ENCODE results near the gene IL34. TPM values are rescaled to one million over a fixed set of nuclear protein-coding genes. Genes with fewer than 3 reads are reported as not detected.

Gene IL34
- total RNA-seq, 1 experiment from 2014 or later, result not detected

DNA sequence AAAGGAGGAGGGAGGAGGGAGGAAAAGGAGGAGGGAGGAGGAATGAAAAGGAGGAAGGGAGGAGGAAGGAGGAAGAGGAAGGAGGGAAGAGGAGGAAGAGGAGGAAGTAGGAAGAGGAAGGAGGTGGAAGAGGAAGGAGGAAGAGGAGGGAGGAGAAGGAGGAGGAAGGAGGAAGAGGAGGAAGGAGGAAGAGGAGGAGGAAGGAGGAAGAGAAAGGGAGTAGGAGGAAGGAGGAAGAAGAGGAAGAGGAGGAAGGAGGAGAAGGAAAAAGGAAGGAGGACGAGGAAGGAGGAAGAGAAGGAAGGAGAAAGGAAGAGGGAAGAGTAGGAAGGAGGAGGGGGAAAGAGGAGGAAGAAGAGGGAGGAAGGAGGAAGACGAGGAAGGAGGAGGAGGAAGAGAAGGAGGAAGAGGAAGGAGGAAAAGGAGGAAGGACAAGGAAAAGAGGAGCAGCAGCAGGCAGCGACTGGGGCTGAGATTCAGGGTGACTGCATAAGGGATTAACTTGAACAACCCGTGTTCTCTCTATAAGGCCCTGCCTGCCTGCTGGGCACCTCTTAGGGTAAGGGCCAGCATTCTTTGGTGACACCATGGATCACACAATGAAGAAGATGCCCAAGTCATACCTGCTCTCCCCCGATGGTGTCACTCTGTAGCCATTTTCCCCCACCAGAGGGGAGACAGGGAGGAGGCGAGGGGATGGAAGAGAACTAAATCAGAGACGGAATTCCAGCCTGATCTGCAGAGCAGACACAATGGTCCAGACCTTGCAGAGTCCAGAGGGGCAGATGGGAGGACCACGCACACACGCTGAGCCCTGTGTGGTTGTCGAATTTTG lies 1.4 kb upstream of the IL34 start (continued):
- TF ChIP-seq, protein P1, sequence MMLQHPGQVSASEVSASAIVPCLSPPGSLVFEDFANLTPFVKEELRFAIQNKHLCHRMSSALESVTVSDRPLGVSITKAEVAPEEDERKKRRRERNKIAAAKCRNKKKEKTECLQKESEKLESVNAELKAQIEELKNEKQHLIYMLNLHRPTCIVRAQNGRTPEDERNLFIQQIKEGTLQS (IDR thresholded peaks at IDR 0.05), result no peak

DNA sequence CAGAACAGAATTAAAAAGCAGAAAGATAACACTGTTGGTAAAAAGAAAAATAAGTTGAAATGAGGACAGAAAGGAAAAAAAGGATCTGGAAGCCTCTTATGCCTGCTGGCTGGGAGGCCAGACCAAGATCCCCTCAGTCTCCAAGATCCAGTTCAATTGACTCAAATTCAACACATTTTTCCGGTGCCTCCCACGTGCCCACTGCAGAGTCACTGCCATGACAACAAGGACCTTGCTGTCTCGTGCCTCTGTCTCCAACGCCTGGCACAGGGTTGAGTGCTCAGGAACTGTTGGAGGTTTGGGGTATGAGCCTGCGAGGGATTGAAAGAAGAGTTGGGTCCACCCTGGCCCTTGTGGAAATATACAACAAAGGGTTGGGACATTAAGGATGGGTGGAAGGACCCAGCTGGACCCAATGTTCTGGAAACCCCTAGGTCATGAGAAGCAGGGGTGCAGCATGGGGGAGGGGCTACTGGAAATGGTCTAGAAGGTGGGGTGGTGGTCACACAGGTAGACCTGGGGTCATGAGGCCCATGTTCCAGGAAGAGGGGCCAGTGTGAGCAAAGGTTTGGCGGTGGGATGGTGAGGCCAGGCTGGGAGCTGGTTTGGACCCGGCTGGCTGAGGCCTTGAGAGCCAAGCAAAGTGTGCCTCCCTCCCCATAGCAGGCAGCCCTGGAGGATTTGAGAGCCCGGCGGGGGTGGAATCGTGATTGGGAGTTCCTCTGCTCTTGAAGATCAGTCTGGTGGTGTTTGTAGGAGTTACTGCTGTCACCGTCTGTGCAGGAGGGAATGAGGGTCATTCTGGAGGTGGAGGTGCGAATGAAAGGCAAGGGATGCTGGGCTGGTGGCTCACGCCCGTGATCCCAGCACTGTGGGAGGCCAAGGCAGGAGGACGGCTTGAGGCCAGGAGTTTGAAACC lies 1.3 kb downstream of the IL34 start:
- Histone ChIP-seq H2AFZ (ENCODE audit: low read depth, low read length, poor library complexity, severe bottlenecking) (no peak overlapping the region), H3K36me3 (ENCODE audit: control insufficient read depth in 1 of 2, insufficient read depth in 2 of 2, low read length in 2 of 2) (no peaks in the 10 kb centered on the region), H3K9me2 (ENCODE audit: insufficient read depth) (no peaks in the 10 kb centered on the region), H3K27me3 (ENCODE audit: insufficient read depth, low read length) (no peaks in the 10 kb centered on the region), H3K27ac (ENCODE audit: low read depth, low read length) (no peak overlapping the region), H3K79me2 (ENCODE audit: insufficient read depth, low read length) (no peaks in the 10 kb centered on the region), H3K9me3 (ENCODE audit: control insufficient read depth in 1 of 2, insufficient read depth in 1 of 2, low read depth in 1 of 2, low read length in 2 of 2) (no peaks in the 10 kb centered on the region), H3K9ac (ENCODE audit: low read length) (no peak overlapping the region), H4K20me1 (ENCODE audit: insufficient read depth) (no peaks in the 10 kb centered on the region), H3K4me1 (ENCODE audit: control insufficient read depth in 1 of 2, insufficient read depth in 2 of 2, low read length in 2 of 2) (no peaks in the 10 kb centered on the region), H3K4me2 (ENCODE audit: low read length) (no peak overlapping the region), H3K4me3 (replicated peaks in 1 of 2; ENCODE audit: low read depth in 1 of 2, low read length in 2 of 2) (no peak overlapping the region)
- intact Hi-C loops (cut with micrococcal nuclease), result no loop called here
- DNase-seq (ENCODE audit: low read depth, low spot score) (no peak), ATAC-seq (no peak)
- TF ChIP-seq MAX (IDR thresholded peaks at IDR 0.05) (no peak), YY1 (IDR thresholded peaks at IDR 0.05; ENCODE audit: extremely low read depth, insufficient replicate concordance, low read depth, low read length) (no peak), TCF7L2 (IDR thresholded peaks at IDR 0.05; ENCODE audit: borderline replicate concordance, extremely low read depth, insufficient read depth, insufficient read length) (no peak), CBX3 (IDR thresholded peaks at IDR 0.05; ENCODE audit: low read depth) (no peak), FOSL1 (IDR thresholded peaks at IDR 0.05; ENCODE audit: low read depth) (no peak)
- BruUV-seq (replicated peaks), result no TSS peak
- ChIA-PET POLR2A (no interaction called here), RAD21 (ENCODE audit: low non-redundant PET in 1 of 2, low total read pairs in 2 of 2, uncharacterized antibody in 2 of 2, unreplicated experiment in 2 of 2) (no interaction called here), CTCF (no interaction called here)

Data from HCT116 (cell line).